ENCODE results near the gene EWSR1.
A peak's percentile ranks its signal among the peaks of the same experiment; 100 is the strongest.

EWSR1 gene

GRCh38 chr22:29270475-29271271 is 2.6 kb downstream of the EWSR1 start:
- DNase-seq, result no peak

- no peak for DNase-seq
Observed at GRCh38 chr22:29272624-29273023, 4.6 kb downstream of the EWSR1 start.

- no peak for DNase-seq
Observed at GRCh38 chr22:29275167-29275566, 7.1 kb downstream of the EWSR1 start.

GRCh38 chr22:29275819-29276565 is 7.9 kb downstream of the EWSR1 start:
- DNase-seq, result no peak

- no peak for DNase-seq
Observed at GRCh38 chr22:29277927-29278326, 9.9 kb downstream of the EWSR1 start.

- DNase-seq, result no peak
Observed at GRCh38 chr22:29284196-29284595, 16.1 kb downstream of the EWSR1 start.

- DNase-seq, result no peak
Observed at GRCh38 chr22:29288837-29289236, 20.8 kb downstream of the EWSR1 start.

GRCh38 chr22:29290061-29290460 is 22.0 kb downstream of the EWSR1 start:
- no peak for DNase-seq

- no peak for DNase-seq
Observed at GRCh38 chr22:29291215-29291614, 23.1 kb downstream of the EWSR1 start.

GRCh38 chr22:29292379-29292778 is 24.3 kb downstream of the EWSR1 start:
- DNase-seq, result no peak

GRCh38 chr22:29298641-29299040 is 30.6 kb downstream of the EWSR1 start:
- DNase-seq, result no peak

- DNase-seq, result no peak
Observed at GRCh38 chr22:29299136-29299900, 31.2 kb downstream of the EWSR1 start.

GRCh38 chr22:29300467-29300806 is 32.4 kb downstream of the EWSR1 start:
- no peak for DNase-seq

GRCh38 chr22:29300807-29301601 is 32.9 kb downstream of the EWSR1 start:
- no peak for DNase-seq

- no peak for DNase-seq
Observed at GRCh38 chr22:29301716-29302401, 33.8 kb downstream of the EWSR1 start.

- no peak for DNase-seq
Observed at GRCh38 chr22:29302402-29302680, 34.3 kb downstream of the EWSR1 start.

GRCh38 chr22:29302681-29303465 is 34.8 kb downstream of the EWSR1 start:
- no peak for DNase-seq

- DNase-seq, result no peak
Observed at GRCh38 chr22:29305836-29306174, 37.7 kb downstream of the EWSR1 start.

- DNase-seq, result peak; percentile 63 to 65
Observed at GRCh38 chr22:29306175-29306834, 38.2 kb downstream of the EWSR1 start, which contains the start of gene GAS2L1. GAS2L1 (plus strand) TSS chr22:29306650; CDS start chr22:29308106, 1,456 bp downstream.

GRCh38 chr22:29306835-29307595 is 38.9 kb downstream of the EWSR1 start:
- DNase-seq, result peak; percentile 54 to 64
